Measurements from ENCODE around the gene MPPED1. TPM values are rescaled to one million over a fixed set of nuclear protein-coding genes. Genes with fewer than 3 reads are reported as not detected.
A peak's percentile ranks its signal among the peaks of the same experiment; 100 is the strongest.

MPPED1 gene
- total and polyA plus RNA-seq, 9 donors: 0.21 to 4.5 (median 0.52) TPM

- DNase-seq: peak; percentile 42
- Histone ChIP-seq H3K36me3 (ENCODE audit: control insufficient read depth, insufficient read depth, low read length) (no peaks in the 10 kb centered on the region), H3K4me3 (ENCODE audit: low read length) (no peak overlapping the region), H3K27ac (ENCODE audit: low read length) (no peak overlapping the region), H3K9me3 (replicated peaks; ENCODE audit: control insufficient read depth, low read depth, low read length) (no peaks in the 10 kb centered on the region), H3K27me3 (ENCODE audit: control insufficient read depth, insufficient read depth, low read length) (peaks cover 4% of the 10 kb centered on the region), H3K4me1 (ENCODE audit: control insufficient read depth, insufficient read depth, low read length) (peaks cover 3% of the 10 kb centered on the region)
- 57% methylated on average over 9 of the region's 10 CpGs for WGBS (ENCODE audit: insufficient coverage)
Observed at GRCh38 chr22:43446037-43446803, 34.4 kb downstream of the MPPED1 start.

- Histone ChIP-seq H3K4me3 (ENCODE audit: low read length) (no peak overlapping the region), H3K27ac (ENCODE audit: low read length) (no peak overlapping the region), H3K4me1 (ENCODE audit: control insufficient read depth, insufficient read depth, low read length) (peaks cover 3% of the 10 kb centered on the region), H3K27me3 (ENCODE audit: control insufficient read depth, insufficient read depth, low read length) (peaks cover 6% of the 10 kb centered on the region), H3K9me3 (replicated peaks; ENCODE audit: control insufficient read depth, low read depth, low read length) (no peaks in the 10 kb centered on the region), H3K36me3 (ENCODE audit: control insufficient read depth, insufficient read depth, low read length) (no peaks in the 10 kb centered on the region)
- WGBS (ENCODE audit: insufficient coverage): no CpG with 5 or more reads among the region's 8 CpGs
- no peak for DNase-seq
Observed at GRCh38 chr22:43446916-43447315, 35.1 kb downstream of the MPPED1 start.

- Histone ChIP-seq H3K4me3 (ENCODE audit: low read length) (no peak overlapping the region), H3K4me1 (ENCODE audit: control insufficient read depth, insufficient read depth, low read length) (peaks cover 3% of the 10 kb centered on the region), H3K27ac (ENCODE audit: low read length) (no peak overlapping the region), H3K36me3 (ENCODE audit: control insufficient read depth, insufficient read depth, low read length) (no peaks in the 10 kb centered on the region), H3K9me3 (replicated peaks; ENCODE audit: control insufficient read depth, low read depth, low read length) (no peaks in the 10 kb centered on the region), H3K27me3 (ENCODE audit: control insufficient read depth, insufficient read depth, low read length) (peaks cover 6% of the 10 kb centered on the region)
- DNase-seq: no peak
- 38% methylated on average over 5 of the region's 10 CpGs for WGBS (ENCODE audit: insufficient coverage)
Observed at GRCh38 chr22:43447380-43447779, 35.6 kb downstream of the MPPED1 start.

GRCh38 chr22:43448048-43448447 lies 36.2 kb downstream of the MPPED1 start:
- WGBS (ENCODE audit: insufficient coverage): 66% methylated on average over 2 of the region's 3 CpGs
- Histone ChIP-seq H3K27ac (ENCODE audit: low read length) (no peak overlapping the region), H3K27me3 (ENCODE audit: control insufficient read depth, insufficient read depth, low read length) (peaks cover 6% of the 10 kb centered on the region), H3K9me3 (replicated peaks; ENCODE audit: control insufficient read depth, low read depth, low read length) (no peaks in the 10 kb centered on the region), H3K4me1 (ENCODE audit: control insufficient read depth, insufficient read depth, low read length) (peaks cover 3% of the 10 kb centered on the region), H3K4me3 (ENCODE audit: low read length) (no peak overlapping the region), H3K36me3 (ENCODE audit: control insufficient read depth, insufficient read depth, low read length) (no peaks in the 10 kb centered on the region)
- DNase-seq: no peak

- no peak overlapping the region for H3K4me3 ChIP-seq (ENCODE audit: low read length)
- no peaks in the 10 kb centered on the region for H3K9me3 ChIP-seq (replicated peaks; ENCODE audit: control insufficient read depth, low read depth, low read length)
- WGBS (ENCODE audit: insufficient coverage): 78% methylated on average over 11 of the region's 16 CpGs
- no peaks in the 10 kb centered on the region for H3K36me3 ChIP-seq (ENCODE audit: control insufficient read depth, insufficient read depth, low read length)
- H3K4me1 ChIP-seq (ENCODE audit: control insufficient read depth, insufficient read depth, low read length): peaks cover 3% of the 10 kb centered on the region
- DNase-seq: no peak
- no peak overlapping the region for H3K27ac ChIP-seq (ENCODE audit: low read length)
- peaks cover 9% of the 10 kb centered on the region for H3K27me3 ChIP-seq (ENCODE audit: control insufficient read depth, insufficient read depth, low read length)
Observed at GRCh38 chr22:43449205-43449830, 37.5 kb downstream of the MPPED1 start.

- Histone ChIP-seq H3K27me3 (ENCODE audit: control insufficient read depth, insufficient read depth, low read length) (peaks cover 9% of the 10 kb centered on the region), H3K36me3 (ENCODE audit: control insufficient read depth, insufficient read depth, low read length) (no peaks in the 10 kb centered on the region), H3K27ac (ENCODE audit: low read length) (no peak overlapping the region), H3K4me3 (ENCODE audit: low read length) (no peak overlapping the region), H3K4me1 (ENCODE audit: control insufficient read depth, insufficient read depth, low read length) (peaks cover 3% of the 10 kb centered on the region), H3K9me3 (replicated peaks; ENCODE audit: control insufficient read depth, low read depth, low read length) (no peaks in the 10 kb centered on the region)
- DNase-seq: no peak
- 78% methylated on average over 5 of the region's 11 CpGs for WGBS (ENCODE audit: insufficient coverage)
Observed at GRCh38 chr22:43449831-43450225, 38.0 kb downstream of the MPPED1 start.

- Histone ChIP-seq H3K9me3 (replicated peaks; ENCODE audit: control insufficient read depth, low read depth, low read length) (no peaks in the 10 kb centered on the region), H3K27ac (ENCODE audit: low read length) (no peak overlapping the region), H3K27me3 (ENCODE audit: control insufficient read depth, insufficient read depth, low read length) (peaks cover 11% of the 10 kb centered on the region), H3K36me3 (ENCODE audit: control insufficient read depth, insufficient read depth, low read length) (no peaks in the 10 kb centered on the region), H3K4me3 (ENCODE audit: low read length) (no peak overlapping the region), H3K4me1 (ENCODE audit: control insufficient read depth, insufficient read depth, low read length) (peaks cover 3% of the 10 kb centered on the region)
- 52% methylated on average over 8 of the region's 18 CpGs for WGBS (ENCODE audit: insufficient coverage)
- DNase-seq: no peak
Observed at GRCh38 chr22:43451371-43452050, 39.7 kb downstream of the MPPED1 start.

GRCh38 chr22:43455846-43456245 lies 44.0 kb downstream of the MPPED1 start:
- no CpG with 5 or more reads among the region's 2 CpGs for WGBS (ENCODE audit: insufficient coverage)

GRCh38 chr22:43457002-43457401 lies 45.2 kb downstream of the MPPED1 start:
- H3K4me3 ChIP-seq (ENCODE audit: low read length): no peak overlapping the region
- no peak for DNase-seq
- WGBS (ENCODE audit: insufficient coverage): no CpG with 5 or more reads among the region's 3 CpGs
- no peaks in the 10 kb centered on the region for H3K36me3 ChIP-seq (ENCODE audit: control insufficient read depth, insufficient read depth, low read length)
- peaks cover 9% of the 10 kb centered on the region for H3K27me3 ChIP-seq (ENCODE audit: control insufficient read depth, insufficient read depth, low read length)
- peaks cover 4% of the 10 kb centered on the region for H3K9me3 ChIP-seq (replicated peaks; ENCODE audit: control insufficient read depth, low read depth, low read length)
- H3K4me1 ChIP-seq (ENCODE audit: control insufficient read depth, insufficient read depth, low read length): no peaks in the 10 kb centered on the region
- H3K27ac ChIP-seq (ENCODE audit: low read length): no peak overlapping the region

More at GRCh38 chr22:43455846-43456245, 44.0 kb downstream of the MPPED1 start:
- peaks cover 4% of the 10 kb centered on the region for H3K9me3 ChIP-seq (replicated peaks; ENCODE audit: control insufficient read depth, low read depth, low read length)
- peaks cover 13% of the 10 kb centered on the region for H3K27me3 ChIP-seq (ENCODE audit: control insufficient read depth, insufficient read depth, low read length)
- no peak for DNase-seq
- H3K4me1 ChIP-seq (ENCODE audit: control insufficient read depth, insufficient read depth, low read length): no peaks in the 10 kb centered on the region
- H3K4me3 ChIP-seq (ENCODE audit: low read length): no peak overlapping the region
- no peak overlapping the region for H3K27ac ChIP-seq (ENCODE audit: low read length)
- no peaks in the 10 kb centered on the region for H3K36me3 ChIP-seq (ENCODE audit: control insufficient read depth, insufficient read depth, low read length)

- no peak for DNase-seq
- H3K27ac ChIP-seq (ENCODE audit: low read length): no peak overlapping the region
- peaks cover 7% of the 10 kb centered on the region for H3K9me3 ChIP-seq (replicated peaks; ENCODE audit: control insufficient read depth, low read depth, low read length)
- no peaks in the 10 kb centered on the region for H3K36me3 ChIP-seq (ENCODE audit: control insufficient read depth, insufficient read depth, low read length)
- no peak overlapping the region for H3K4me3 ChIP-seq (ENCODE audit: low read length)
- peaks cover 13% of the 10 kb centered on the region for H3K4me1 ChIP-seq (ENCODE audit: control insufficient read depth, insufficient read depth, low read length)
- H3K27me3 ChIP-seq (ENCODE audit: control insufficient read depth, insufficient read depth, low read length): peaks cover 21% of the 10 kb centered on the region
Observed at GRCh38 chr22:43462701-43463100, 50.9 kb downstream of the MPPED1 start.
